GM12864 (cell line): Measurements from ENCODE around the gene VPS37B.

ENCODE experiments used
- DNase-seq: peaks from one replicate; pipeline ENCODE4 v3.0.0-alpha.2; 2011; ENCODE audit warnings: low read depth
- H3K4me3 ChIP-seq: 2 replicates; pipeline ENCODE4 v1.5.1; 2011; ENCODE audit warnings: mild to moderate bottlenecking, low read depth, low read length, control low read depth
- TF ChIP-seq, protein P1 (sequence below): IDR thresholded peaks from 2 replicates; pipeline ENCODE4 v1.5.1; 2011; ENCODE audit warnings: low read depth, mild to moderate bottlenecking, moderate library complexity, low read length, control low read depth, inconsistent platforms; ENCODE audit errors: missing control alignments

VPS37B gene

DNA sequence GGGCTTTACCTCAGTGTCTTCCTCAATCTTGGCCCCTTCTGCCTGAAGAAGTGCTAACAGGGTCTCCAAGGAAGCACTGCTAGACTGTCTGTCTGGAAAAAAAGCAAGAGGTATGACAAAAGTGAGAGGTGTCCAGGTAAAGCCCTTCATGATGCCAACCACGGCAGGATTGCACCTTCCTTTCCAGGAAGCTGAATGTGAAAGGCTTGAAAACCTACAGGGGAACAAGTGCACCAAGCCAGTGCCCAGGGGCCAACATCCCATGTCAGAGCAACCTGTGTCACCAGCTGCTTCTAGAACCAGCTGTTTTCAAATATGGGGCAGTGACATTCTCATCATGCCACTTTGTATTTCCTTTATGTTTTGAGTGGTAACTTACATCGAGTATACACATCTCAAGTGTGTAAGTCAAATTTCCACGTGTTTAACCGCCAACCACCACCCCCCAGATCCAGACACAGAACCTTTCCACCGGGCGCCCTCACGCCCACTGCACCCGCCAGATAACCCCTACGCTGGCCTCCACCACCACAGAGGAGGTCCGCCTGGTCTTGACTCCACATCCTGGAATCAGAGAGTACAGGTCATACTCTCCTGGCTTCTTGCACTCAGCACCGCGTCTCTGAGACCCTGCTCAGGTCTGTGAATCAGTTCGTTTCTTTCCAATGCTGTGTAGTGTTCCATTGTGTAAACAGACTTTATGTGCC, 27.3 kb downstream of the VPS37B start:
- H3K4me3 ChIP-seq, result no peak overlapping the region
- TF ChIP-seq, protein P1, sequence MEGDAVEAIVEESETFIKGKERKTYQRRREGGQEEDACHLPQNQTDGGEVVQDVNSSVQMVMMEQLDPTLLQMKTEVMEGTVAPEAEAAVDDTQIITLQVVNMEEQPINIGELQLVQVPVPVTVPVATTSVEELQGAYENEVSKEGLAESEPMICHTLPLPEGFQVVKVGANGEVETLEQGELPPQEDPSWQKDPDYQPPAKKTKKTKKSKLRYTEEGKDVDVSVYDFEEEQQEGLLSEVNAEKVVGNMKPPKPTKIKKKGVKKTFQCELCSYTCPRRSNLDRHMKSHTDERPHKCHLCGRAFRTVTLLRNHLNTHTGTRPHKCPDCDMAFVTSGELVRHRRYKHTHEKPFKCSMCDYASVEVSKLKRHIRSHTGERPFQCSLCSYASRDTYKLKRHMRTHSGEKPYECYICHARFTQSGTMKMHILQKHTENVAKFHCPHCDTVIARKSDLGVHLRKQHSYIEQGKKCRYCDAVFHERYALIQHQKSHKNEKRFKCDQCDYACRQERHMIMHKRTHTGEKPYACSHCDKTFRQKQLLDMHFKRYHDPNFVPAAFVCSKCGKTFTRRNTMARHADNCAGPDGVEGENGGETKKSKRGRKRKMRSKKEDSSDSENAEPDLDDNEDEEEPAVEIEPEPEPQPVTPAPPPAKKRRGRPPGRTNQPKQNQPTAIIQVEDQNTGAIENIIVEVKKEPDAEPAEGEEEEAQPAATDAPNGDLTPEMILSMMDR, result no peak
- DNase-seq, result no peak

DNA sequence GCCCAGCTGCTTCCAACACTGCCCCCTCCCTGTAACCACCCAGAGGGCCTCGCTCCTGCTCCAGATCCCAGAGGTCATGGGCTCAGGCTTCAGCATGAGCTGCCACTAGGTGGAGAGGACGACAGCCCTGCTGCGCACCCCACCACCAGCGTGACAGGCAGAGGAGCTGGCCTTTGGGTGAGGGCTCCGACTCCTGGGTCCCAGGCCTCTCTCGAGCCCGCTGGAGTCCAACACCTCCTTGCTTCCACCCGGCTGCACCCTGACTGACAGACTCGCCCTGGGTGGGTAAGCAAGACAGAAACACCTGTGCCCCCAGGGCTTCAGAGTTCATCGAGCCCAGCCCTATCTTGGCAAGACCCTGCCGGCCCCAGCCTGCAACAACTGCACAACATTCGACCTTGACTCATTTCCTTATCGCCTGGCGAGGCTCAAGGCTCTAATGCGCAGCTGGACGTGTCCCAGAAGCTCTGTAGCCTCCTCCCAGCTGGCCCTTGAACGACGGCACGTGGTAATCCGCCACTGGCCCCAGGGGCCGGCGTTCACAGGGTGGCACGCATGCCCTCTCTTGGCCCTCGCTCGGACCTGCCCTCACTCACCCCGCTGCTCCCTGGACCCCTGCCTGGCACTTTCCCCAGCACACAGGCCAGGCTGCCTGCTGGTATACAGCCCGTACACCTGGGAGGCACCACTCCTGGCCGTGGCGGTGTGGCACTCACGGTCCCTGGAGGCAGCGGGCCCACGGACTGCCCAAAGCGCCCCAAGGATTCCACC, 28.0 kb downstream of the VPS37B start:
- H3K4me3 ChIP-seq, result no peak overlapping the region
- no peak for DNase-seq
- TF ChIP-seq, protein P1, result peak; percentile 35

GRCh38 chr12:122866950-122867607, 28.8 kb downstream of the VPS37B start:
- no peak for DNase-seq
- TF ChIP-seq, protein P1, result no peak
- no peak overlapping the region for H3K4me3 ChIP-seq

GRCh38 chr12:122866379-122866778, 29.5 kb downstream of the VPS37B start:
- TF ChIP-seq, protein P1, result no peak
- no peak for DNase-seq

DNA sequence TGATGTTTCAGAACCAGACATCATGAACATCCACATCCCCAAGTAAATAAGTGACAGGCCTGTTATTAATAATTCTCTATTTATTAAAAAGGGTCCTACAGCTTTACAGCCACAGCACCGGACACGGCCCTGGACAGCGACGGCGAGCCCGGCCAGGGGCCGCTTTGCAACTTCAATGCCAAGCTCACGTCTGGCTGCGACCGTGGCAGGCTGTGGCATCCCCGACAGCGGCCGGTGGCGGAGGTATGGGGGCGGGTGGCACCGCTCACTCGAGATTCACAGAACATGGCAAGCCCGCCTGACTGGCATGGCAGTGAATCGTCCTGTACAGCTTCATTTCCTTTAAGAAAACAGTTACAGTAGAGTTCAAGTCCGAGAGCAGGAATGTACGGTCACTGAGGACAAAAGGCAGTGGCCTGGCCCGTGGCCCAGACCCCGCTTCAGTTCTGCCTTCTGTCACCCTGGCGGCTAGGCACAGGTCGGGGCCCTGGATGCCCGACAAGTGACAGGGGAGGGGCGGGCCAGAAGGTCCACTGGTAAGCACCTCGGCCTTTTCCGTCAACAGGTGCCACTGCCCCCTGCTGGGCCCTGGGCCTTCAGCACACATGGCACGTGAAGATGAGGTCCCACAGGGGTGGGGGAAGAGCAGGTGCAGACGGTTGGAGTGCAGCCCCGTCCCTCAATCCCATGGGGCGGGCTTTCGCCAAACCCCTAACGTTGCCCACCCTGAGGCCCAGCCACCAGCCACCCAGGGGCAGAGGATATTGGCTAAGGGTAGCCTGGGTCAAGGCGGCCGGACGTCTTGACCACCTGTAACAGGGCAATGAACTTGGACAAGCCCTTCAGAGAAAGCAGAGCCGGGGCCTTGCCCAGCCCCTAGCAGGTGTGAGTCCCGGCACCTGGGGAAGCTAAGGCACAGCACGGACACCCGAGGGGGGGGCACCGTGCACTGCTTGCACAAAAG, 30.4 kb downstream of the VPS37B start:
- no peak overlapping the region for H3K4me3 ChIP-seq
- DNase-seq, result no peak
- TF ChIP-seq, protein P1, result peak; percentile 49

More at GRCh38 chr12:122866379-122866778, 29.5 kb downstream of the VPS37B start:
- no peak overlapping the region for H3K4me3 ChIP-seq

DNA sequence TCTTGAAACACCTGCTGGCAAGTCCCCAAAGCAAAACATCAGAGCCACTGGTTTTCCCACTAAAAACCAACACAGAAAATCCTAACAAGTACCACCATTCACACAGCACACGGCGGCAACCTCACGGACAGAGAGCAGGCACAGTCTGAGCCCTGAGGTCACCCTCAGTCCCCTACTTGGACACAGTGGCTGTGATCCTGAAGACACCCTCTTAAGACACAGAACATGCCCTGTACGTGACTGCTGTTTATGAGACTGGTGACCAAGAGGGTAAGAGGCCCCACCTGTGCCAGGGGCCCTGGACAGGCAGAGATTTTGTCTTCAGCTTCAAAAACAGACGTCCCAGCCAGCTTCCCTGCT, 31.1 kb downstream of the VPS37B start:
- DNase-seq, result no peak
- no peak overlapping the region for H3K4me3 ChIP-seq
- TF ChIP-seq, protein P1, result no peak
